GM19193 (cell line): Measurements from ENCODE around the gene YBEY.

Experiments
- POLR2A ChIP-seq: IDR thresholded peaks from 4 replicates; pipeline ENCODE4 v1.6.1; 2011; ENCODE audit not compliant: insufficient read depth, insufficient read length; ENCODE audit errors: extremely low read depth

The YBEY gene

GRCh38 chr21:46316708-46317324 lies 30.7 kb downstream of the YBEY start:
- no peak for TF ChIP-seq POLR2A

- TF ChIP-seq POLR2A, result no peak
These were observed 31.7 kb downstream of the YBEY start for GRCh38 chr21:46317710-46318463.

- no peak for TF ChIP-seq POLR2A
These were observed 32.3 kb downstream of the YBEY start for GRCh38 chr21:46318464-46318845.

- TF ChIP-seq POLR2A, result no peak
These were observed 33.0 kb downstream of the YBEY start for GRCh38 chr21:46319186-46319585.

GRCh38 chr21:46320331-46320801 lies 34.2 kb downstream of the YBEY start:
- TF ChIP-seq POLR2A, result no peak

- peak; percentile 42 for TF ChIP-seq POLR2A
These were observed 36.4 kb downstream of the YBEY start for GRCh38 chr21:46322351-46323226.

GRCh38 chr21:46323227-46323709 lies 37.1 kb downstream of the YBEY start:
- no peak for TF ChIP-seq POLR2A

GRCh38 chr21:46323710-46324389 lies 37.7 kb downstream of the YBEY start, which contains the start of the genes C21orf58 and PCNT:
TSS of gene C21orf58 (minus strand) at chr21:46323870. CDS start at chr21:46322738, 1,132 bp downstream.
TSS of gene PCNT (plus strand) at chr21:46324156. CDS start at chr21:46324229, 73 bp downstream.
- peak; percentile 80 for TF ChIP-seq POLR2A

GRCh38 chr21:46324390-46325072 lies 38.4 kb downstream of the YBEY start:
- TF ChIP-seq POLR2A, result peak; percentile 39

- no peak for TF ChIP-seq POLR2A
These were observed 39.2 kb downstream of the YBEY start for GRCh38 chr21:46325073-46325912.

GRCh38 chr21:46326110-46326703 lies 40.1 kb downstream of the YBEY start:
- no peak for TF ChIP-seq POLR2A

- no peak for TF ChIP-seq POLR2A
These were observed 41.6 kb downstream of the YBEY start for GRCh38 chr21:46327711-46328110.

- no peak for TF ChIP-seq POLR2A
These were observed 42.0 kb downstream of the YBEY start for GRCh38 chr21:46328151-46328550.
